ENCODE results near the gene TPT1.
A peak's percentile ranks its signal among the peaks of the same experiment; 100 is the strongest.
"Not testable (repeated sequence)": the region's sequence is repeated elsewhere in the genome, so short reads cannot be mapped to it uniquely, and the experiment has no call there.

The TPT1 gene

DNA sequence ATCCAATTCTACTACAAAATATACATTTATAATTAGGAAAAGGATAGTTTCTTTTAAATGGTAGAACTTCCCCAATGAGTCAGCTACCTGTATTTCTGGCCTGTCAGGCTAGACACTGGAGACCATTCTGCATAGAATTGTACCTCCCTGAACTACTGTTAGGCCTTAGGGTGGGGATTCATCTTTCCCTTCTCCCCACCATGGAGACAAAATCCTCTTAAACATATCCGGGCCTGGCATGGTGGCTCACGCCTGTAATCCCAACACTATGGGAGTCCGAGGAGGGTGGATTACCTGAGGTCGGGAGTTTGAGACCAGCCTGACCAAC lies 24.5 kb upstream of the TPT1 start:
- no peak for DNase-seq

DNA sequence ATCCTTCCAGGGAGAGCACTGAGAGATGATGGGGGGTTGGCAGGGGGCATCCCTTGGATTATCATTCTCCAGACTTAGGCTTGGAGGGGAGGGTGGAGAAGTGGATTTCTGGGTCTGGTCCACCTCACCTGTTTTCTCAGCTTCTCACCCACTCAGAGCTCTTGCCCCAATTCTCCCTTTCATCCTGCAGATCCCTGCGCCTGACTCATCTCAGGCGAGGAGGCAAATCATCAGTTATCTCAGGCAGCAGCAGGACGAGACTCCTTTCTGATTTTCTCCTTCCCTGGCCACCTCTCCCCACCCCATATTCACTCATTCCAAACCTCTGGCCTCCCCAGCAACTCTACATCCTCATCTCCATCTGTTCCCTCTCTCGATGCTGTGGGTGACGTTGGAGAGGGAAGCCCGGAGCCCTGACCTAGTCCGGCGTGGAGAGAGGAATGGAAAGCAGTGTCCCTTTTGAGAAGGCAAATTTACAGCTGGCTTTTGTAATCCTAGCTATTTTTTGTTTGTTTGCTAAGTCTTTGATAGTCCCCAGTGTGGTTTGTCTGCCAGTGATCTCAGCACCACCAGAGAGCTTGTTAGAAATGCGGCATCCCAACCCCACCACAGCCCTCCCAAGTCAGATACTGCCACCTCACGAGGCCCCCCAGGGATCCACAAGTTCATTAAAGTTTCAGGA lies 24.0 kb upstream of the TPT1 start:
- no peak for DNase-seq

DNA sequence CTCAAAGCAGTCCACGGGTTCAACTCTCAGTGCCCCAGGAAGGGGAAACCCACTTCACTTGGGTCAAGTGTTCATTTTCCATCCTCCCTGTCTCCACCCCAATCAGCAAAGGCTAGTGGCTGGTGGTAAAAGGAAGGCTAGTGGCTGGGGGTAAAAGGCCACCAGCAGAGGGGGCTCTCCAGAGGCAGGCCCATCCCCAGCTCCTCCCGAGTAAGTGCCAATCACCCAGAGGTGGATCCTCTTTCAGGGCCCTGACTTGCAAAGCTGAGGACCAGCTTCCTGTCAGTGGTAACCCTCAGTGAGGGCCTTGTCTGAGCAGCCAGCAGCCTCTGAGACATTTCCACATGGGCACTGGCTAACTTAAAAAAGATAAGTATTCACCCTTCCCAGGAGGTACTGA lies 22.0 kb upstream of the TPT1 start:
- no peak for DNase-seq

DNA sequence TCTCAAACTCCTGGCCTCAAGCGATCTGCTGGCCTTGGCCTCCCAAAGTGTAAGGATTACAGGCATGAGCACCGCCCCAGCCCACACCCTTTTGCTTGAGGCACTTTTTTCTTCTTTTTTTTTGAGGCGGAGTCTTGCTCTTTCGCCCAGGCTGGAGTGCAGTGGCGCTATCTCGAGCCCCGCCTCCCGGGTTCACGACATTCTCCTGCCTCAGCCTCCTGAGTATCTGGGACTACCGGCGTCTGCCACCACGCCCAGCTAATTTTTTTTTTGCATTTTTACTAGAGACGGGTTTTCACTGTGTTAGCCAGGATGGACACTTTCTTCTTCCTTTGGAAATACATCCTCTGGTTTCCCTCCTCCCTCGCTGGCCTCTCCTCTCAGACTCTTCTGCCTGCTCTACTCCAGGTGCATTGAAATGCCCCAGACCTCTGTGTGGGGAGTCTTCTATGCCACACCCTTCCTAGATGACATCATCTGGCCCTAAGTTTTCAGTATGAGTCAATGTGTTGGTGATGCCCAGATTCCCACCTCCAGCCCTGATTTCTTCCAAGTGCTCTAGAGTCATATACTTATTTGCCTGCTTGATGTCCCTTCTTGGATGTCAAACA lies 20.7 kb upstream of the TPT1 start:
- DNase-seq = no peak

DNA sequence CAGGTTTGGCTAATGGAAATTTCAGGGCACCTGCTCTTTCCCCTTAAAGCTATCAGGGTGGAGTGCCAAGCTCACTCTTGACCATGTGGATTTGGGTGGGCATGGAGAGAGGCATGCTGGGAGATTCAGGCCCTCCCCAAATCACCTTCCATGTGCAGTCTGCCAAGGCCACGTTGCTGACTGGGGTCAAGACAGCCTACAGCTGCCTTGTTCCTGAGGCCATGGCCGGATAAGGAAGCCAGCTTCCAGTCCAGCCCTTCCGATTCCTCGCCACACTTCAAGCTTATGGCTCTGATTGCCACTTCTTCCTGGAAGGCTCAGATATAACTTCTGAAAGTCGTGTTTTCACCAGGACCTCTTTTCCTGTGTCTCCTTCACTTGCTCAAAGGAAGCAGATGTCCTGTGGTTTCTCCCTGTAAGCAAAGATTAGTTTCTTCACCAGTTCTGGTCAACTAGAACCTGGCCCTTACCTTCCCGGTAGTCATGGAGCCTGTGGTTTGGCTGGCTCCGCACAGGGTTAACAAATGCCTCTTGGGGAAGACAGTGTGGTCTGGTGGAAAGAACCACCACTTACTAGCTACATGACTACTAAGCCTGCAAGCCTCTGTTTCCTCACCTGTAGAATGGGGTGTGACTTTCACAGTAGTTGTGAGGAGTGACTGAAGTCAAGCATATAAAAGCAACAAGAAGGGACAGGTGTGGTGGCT lies 16.1 kb upstream of the TPT1 start:
- no peak for DNase-seq

DNA sequence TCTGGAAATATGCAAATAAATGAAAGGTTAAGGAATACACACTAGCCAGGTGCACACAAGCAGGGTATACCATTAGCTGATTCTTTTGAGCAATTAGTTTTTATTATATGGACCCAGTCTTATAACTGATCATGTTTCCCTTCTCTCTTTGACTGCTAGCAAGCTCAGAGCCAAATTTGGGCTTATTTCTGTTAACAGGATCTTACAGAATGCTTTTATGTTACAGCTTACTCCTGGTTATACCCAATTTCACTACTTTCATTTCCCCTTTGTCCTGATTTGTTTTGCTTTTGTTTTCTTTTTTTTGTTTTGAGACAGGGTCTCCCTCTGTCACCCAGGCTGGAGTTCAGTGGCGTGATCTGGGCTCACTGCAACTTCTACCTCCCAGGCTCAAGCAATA lies 12.9 kb upstream of the TPT1 start:
- DNase-seq = no peak

DNA sequence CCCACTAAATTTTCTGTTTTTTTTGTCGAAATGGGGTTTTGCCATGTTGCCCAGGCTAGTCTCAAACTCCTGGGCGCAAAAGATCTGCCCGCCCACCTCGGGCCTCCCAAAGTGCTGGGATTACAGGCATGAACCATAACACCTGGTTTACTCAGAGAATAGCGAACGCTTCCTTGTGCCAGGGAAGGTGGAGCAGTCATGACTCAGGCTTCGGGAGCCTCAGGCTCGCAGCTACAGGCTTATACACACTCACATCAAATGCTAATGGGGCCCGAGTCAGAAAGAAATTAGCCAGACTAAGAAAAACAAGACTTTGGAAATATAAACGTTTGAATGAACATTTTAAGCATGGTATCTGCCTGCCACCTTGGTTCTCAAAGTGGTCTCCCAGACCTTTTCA lies 11.0 kb upstream of the TPT1 start:
- DNase-seq = no peak

DNA sequence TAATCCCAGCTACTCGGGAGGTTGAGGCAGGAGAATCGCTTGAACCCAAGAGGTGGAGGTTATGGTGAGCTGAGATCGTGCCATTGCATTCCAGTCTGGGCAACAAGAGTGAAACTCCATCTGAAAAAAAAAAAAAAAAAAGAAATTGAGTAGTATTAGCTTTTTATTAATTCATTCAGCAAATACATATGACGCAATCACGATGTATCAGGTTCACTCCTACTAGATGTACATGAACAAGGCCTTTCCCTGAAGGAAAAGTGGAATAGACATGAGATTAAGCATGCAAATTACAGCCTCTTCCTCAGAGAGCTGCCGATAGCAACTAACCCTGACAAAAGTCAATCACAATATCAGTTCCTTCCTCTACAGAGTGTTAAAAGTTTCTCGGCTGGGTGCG lies 9.2 kb upstream of the TPT1 start:
- DNase-seq = no peak

DNA sequence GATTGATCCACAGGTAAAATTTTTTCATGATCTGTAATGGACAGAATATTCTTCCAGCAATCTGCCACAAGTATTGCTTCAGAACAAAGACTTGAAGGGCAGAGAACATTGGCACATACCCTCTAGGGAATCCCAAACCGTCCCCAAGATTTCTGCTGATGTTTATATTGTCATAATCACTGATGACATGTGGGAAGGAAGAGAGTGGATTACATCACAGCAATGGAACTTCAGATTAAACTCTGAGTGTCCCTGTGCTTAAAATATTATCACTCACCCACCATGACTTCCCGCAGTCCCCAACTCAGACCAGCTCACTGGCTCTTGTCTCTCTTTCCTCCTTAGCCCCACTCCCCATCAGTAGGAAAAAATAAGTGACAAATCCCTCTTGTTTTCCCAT lies 8.5 kb upstream of the TPT1 start:
- DNase-seq = no peak

DNA sequence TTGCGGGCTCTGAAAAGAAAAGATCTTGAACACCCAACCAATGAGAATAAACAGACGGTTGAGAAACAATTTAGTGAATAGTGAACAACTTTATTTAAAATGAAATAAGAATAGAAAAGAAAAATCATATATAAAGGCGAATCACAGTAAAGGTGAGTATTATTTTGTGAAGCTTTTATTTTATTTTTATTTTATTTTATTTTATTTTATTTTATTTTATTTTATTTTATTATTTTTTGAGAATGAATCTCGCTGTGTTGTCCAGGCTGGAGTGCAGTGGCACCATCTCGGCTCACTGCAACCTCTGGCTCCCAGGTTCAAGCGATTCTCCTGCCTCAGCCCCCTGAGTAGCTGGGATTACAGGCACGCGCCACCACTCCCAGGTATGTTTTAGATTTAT lies 3.1 kb upstream of the TPT1 start:
- not testable (repeated sequence) for DNase-seq

DNA sequence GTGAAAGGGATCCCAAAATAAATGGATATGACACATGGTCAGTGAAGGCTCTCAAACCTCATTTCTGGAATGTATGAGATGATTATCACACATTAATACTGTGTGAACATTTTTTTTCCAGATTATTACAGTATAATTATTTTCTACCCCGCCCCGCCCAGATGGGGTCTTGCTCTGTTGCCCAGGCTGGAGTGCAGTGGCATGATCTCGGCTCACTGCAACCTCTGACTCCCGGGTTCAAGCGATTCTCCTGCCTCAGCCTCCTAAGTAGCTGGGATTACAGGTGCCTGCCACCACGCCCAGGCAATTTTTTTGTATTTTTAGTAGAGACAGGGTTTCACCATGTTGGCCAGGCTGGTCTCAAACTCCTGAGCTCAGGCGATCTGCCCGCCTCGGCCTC lies 2.1 kb upstream of the TPT1 start:
- not testable (repeated sequence) for DNase-seq

DNA sequence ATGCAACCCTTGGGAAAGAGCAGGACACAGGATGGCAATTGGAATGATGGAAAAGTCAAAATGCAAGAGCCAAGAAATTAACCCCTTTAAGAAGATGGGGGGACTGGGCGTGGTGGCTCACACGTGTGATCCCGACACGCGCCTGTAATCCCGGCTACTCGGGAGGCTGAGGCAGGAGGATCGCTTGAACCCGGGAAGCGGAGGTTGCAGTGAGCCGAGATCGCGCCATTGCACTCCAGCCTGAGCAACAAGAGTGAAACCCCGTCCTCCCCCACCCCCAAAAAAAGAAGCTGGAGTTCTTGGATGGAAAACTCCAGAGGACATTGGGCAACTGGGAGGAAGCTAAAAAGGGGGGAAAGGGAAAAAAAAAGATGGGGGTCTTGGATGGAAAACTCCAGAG lies 1.7 kb upstream of the TPT1 start:
- DNase-seq = not testable (repeated sequence)

DNA sequence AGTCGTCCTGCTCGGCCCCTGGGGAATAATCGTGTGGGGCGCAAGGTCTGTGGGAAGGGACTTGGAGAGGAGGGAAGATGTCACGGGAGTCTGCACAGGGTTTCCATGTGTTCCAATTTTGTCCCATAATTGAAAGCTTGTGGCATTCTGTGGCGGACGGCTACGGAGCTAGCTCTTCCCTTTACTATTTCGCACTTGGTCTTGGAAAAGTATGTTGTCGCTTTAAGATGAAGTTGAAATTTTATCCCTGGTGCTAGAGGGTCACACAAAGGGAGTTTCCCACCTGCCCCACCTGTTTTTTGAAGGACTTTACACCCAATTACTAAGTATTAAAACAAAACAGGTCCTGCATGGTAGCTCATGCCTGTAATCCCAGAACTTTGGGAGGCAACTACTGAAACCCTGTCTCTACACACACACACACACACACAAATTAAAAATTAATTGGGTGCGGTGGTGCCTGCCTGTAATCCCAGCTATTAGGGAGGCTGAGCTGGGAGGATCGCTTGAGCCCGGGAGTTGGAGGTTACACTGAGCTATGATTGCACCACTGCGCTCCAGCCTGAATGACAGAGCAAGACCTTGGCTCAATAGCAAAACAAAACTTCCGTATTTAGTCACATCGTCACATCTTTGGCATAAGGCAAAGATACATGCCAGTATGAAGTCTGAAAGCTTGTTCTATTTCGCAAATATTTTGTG lies 967 bp upstream of the TPT1 start:
- DNase-seq = no peak

DNA sequence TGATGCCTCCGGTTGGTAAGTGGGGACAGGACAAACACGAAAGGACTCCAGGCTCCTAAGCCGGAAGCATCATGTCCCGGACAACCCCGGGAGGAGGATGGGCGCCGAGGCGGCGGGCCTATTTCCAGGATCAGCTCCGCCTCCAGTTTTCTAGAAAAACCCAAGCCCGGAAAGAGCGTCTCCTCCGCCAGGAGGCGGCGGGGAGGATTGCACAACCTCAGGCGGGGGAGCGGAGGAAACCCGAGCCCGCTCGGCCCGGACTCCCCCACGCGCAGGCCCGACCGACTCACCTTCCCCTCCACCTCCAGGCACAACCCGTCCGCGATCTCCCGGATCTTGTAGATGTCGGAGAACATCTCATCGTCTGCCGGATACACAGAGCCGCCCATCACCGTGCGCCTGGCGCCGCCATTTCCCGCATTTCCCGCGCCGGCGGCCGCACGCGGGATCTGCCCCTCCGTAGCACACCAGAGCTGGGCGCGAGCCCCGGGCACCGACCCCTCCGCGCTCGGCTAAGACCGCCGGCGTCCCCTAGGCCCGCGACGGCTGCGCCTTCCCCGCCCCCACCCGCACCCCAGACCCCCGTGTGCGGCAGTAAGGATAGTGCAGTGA lies 455 bp downstream of the TPT1 start:
- DNase-seq = peak; percentile 77 to 78

DNA sequence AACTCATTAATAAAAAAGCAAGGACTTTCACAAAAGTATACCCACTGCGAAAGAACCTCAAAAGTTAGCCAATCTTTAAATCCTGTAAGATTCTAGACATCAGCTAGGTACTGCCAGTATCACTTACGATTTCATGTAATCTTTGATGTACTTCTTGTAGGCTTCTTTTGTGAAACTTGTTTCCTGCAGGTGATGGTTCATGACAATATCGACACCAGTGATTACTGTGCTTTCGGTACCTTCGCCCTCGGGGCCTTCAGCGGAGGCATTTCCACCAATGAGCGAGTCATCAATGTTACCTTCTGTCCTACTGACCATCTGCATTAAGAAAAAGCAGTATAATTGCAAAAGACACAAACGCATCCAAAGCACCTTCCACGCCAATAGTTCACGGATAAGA lies 1.1 kb downstream of the TPT1 start:
- peak in 1 of 2 experiments; percentile 7 for DNase-seq

DNA sequence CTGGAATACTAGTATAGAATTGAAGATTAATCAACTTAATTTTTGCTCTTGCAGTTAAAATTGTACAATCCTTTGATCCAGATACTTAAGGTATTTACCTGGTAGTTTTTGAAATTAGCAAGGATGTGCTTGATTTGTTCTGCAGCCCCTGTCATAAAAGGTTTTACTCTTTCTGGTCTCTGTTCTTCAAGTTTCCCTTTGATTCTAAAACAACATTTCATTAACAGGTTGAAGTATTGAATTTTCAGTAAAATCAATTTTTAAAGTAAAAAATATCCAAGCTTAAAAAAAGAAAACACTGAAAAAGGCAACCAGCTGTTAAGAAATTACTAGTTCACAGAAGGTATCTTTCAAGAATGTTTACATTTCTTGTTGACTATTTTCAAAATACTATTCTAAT lies 1.6 kb downstream of the TPT1 start:
- DNase-seq = no peak

DNA sequence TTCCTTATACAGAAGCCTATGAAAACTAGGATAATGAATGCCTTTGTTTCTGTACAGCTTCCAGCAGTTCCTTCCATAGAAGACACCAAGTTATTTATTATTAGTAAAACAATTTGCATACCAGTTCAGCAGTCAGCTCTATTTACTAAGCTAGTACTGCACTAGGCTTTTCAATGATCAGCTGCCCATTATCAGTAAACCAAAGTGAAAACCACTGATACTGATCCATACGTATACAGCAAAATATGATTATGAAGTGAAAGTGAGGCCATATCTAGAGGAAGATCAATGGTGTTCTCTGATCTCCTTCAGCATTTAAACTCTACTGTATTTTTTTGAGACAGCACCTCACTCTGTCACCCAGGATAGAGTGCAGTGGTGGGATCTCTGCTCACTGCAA lies 3.2 kb downstream of the TPT1 start:
- DNase-seq = no peak

DNA sequence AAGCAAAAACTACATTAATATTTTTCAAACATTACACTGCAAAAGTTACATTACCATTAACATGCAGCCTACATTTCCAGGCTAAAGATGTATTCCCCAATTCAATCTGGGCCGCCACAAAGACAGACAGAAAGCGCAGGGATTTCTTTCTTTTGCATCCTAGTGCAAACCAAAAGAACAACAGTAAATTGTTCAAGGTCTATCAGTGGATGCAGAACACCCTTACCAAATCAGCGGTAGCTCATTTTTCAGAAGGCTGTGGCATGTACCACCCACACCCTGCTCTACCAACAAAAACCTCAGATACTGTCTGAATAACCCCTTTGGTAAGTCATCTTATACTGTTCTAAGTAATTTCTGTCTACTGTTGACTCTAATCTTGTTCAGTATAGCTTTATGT lies 3.6 kb downstream of the TPT1 start:
- DNase-seq = no peak

DNA sequence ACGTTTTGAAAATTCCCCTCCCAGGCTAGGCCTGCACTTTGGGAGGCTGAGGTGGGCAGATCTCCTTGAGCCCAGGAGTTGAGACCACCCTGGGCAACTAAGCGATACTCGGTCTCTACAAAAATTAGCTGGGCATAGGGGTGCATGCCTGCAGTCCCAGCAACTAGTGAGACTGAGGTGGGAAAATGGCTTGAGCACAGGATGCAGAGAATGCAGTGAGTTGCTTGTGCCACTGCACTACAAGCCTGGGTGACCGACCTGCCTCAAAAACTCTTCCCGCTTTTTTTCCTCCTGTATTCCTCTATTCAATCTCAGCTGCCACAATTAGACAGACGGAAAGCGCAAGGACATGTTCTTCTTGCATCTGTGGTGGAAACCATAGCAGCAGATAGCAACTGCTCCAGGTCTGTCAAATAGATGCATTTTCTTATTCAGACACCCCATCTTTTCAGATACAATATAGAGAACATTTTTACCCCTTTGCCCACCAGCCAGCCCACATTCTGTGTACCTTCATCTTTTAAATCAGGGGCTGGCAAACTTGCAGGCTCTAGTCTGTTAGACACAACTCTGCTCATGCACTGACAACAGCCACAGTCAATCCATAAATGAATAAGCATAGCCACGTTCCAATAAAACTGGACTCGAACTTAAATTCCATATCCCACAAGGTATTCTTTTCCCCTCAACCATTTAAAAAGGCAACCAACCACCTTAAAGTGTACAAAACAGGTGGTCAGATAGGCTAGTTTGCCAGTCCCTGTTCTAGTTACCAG lies 4.8 kb downstream of the TPT1 start:
- DNase-seq = no peak

DNA sequence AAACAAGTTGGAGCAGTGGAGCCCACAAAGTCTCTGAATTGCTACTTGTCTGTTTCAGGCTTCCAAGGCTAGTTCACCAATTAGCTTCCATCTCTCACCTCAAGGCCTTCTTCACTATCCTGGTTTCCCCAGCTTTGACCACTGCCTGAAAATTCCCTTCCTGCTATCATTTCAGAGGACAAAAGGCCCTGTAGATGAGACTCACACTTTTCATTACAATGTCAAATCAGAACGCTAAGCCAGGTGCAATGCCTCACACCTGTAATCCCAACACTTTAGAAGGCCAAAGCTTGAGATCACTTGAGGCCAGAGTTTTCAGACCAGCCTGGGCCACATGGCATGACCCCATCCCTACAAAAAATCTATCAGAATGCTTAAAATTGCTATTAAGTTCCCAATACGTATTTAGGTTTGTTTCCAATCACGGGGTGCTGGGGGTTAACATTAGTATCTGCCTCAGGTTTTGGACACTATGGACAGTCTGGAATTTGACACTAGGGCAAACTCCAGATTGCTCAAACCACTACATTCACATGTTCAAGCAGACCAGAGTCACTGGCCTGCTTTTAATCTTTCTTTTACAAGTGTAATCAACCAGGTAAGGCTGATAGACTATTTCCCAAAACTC lies 5.5 kb downstream of the TPT1 start:
- no peak for DNase-seq

DNA sequence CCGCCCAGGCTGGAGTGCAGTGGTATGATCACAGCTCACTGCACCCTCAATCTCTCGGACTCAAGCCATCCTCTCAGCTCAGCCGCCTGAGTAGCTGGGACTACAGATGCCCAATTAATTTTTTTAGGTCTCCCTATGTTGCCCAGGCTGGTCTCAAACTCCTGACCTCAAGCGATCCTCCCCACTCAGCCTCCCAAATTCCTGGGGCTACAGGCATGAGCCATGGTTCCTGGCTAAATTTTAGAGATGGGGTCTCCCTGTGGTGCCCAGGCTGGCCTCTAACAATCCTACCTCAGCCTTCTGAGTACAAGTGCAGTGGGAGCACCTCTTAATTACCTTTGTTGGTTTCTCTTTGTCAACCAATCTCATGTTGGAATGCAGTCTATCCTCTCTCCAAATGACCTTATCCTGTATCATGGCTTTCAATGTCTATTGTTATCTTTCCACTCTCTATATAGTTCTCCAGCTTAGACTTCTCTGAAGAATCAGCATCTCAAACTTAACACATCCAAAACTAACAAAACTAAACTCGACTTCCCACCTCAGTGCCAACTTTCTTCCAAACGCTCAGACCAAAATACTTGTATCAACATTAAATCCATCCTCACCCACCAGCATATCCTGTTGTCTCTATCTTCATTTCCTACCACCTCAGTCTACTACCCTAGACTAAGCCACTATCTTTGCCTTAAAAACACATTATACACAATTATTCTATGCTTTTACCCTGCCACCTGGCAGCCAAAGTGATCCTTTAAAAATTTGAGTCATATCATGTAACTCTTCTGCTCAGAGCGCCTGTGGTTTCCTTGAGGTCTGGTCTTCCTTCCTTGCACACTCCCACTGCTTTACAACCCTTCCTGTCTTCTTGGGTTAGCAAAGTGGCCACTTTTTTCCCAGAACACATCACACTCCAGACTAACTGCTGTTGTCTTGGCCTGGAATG lies 6.7 kb downstream of the TPT1 start:
- DNase-seq = no peak
